NCI-H2029 (cell line): ENCODE data around the gene CAMTA1.

Experiments
- DNase-seq: peaks from one replicate; lab custom pipeline; 2025; lab: John Stamatoyannopoulos, UW

The CAMTA1 gene

GRCh38 chr1:7474786-7475502, 689.7 kb downstream of the CAMTA1 start:
- DNase-seq = no peak

GRCh38 chr1:7475691-7476090, 690.4 kb downstream of the CAMTA1 start:
- DNase-seq = no peak

GRCh38 chr1:7476402-7476801, 691.1 kb downstream of the CAMTA1 start:
- no peak for DNase-seq

GRCh38 chr1:7476861-7477547, 691.8 kb downstream of the CAMTA1 start:
- DNase-seq = no peak

GRCh38 chr1:7477593-7477992, 692.3 kb downstream of the CAMTA1 start:
- DNase-seq = no peak

GRCh38 chr1:7478142-7478790, 693.0 kb downstream of the CAMTA1 start:
- no peak for DNase-seq

GRCh38 chr1:7478809-7479499, 693.7 kb downstream of the CAMTA1 start:
- no peak for DNase-seq

GRCh38 chr1:7479571-7479970, 694.3 kb downstream of the CAMTA1 start:
- DNase-seq = no peak

- no peak for DNase-seq
Observed at GRCh38 chr1:7481194-7481593, 695.9 kb downstream of the CAMTA1 start.

GRCh38 chr1:7482077-7482476, 696.8 kb downstream of the CAMTA1 start:
- peak; percentile 22 for DNase-seq

- DNase-seq = no peak
Observed at GRCh38 chr1:7482772-7483495, 697.7 kb downstream of the CAMTA1 start.

GRCh38 chr1:7483634-7484383, 698.6 kb downstream of the CAMTA1 start:
- DNase-seq = no peak

- DNase-seq = no peak
Observed at GRCh38 chr1:7485086-7485780, 700.0 kb downstream of the CAMTA1 start.

GRCh38 chr1:7485826-7486225, 700.6 kb downstream of the CAMTA1 start:
- DNase-seq = no peak

GRCh38 chr1:7487766-7488474, 702.7 kb downstream of the CAMTA1 start:
- DNase-seq = no peak

GRCh38 chr1:7488475-7488842, 703.2 kb downstream of the CAMTA1 start:
- DNase-seq = no peak

- no peak for DNase-seq
Observed at GRCh38 chr1:7489586-7489985, 704.3 kb downstream of the CAMTA1 start.

- no peak for DNase-seq
Observed at GRCh38 chr1:7490576-7490975, 705.3 kb downstream of the CAMTA1 start.

- peak; percentile 87 for DNase-seq
Observed at GRCh38 chr1:7491109-7491817, 706.0 kb downstream of the CAMTA1 start.
